Neutrophil (primary cell): ENCODE results near the gene KIF13A.
A peak's percentile ranks its signal among the peaks of the same experiment; 100 is the strongest.

ENCODE experiments used
- H3K27ac ChIP-seq: fragments of 200-600 bp; sonication (generic); 2 replicates; pipeline ENCODE4 v1.5.1; 2016; ENCODE audit warnings: mild to moderate bottlenecking, moderate library complexity
- H3K27me3 ChIP-seq: fragments of 200-600 bp; sonication (generic); 2 replicates; pipeline ENCODE4 v1.6.0; 2016; ENCODE audit warnings: mild to moderate bottlenecking
- H3K36me3 ChIP-seq: fragments of 200-600 bp; sonication (generic); 2 replicates; pipeline ENCODE4 v1.5.1; 2017
- H3K4me1 ChIP-seq, 2 experiments: fragments of 200-600 bp in 1 of 2; sonication (generic) in 1 of 2; 1 replicate in 1 of 2; 2 replicates in 1 of 2; pipeline versions ENCODE4 v1.5.1 to v1.6.1; 2013 to 2016; ENCODE audit warnings: low read depth in 1 of 2, low read length in 1 of 2, mild to moderate bottlenecking in 1 of 2, moderate library complexity in 1 of 2; ENCODE audit not compliant: control insufficient read depth in 1 of 2, insufficient read depth in 1 of 2
- H3K4me3 ChIP-seq, 2 experiments: fragments of 200-600 bp in 1 of 2; sonication (generic) in 1 of 2; 1 replicate in 1 of 2; 2 replicates in 1 of 2; pipeline ENCODE4 v1.5.1; 2013 to 2016; ENCODE audit warnings: low read depth in 1 of 2, low read length in 1 of 2, mild to moderate bottlenecking in 1 of 2, moderate library complexity in 1 of 2
- H3K9me3 ChIP-seq: fragments of 200-600 bp; sonication (generic); 2 replicates; pipeline ENCODE4 v1.5.1; 2016
- TF ChIP-seq, protein P1 (sequence below): fragments of 200-600 bp; sonication (generic); IDR thresholded peaks from 2 replicates; pipeline ENCODE4 v1.5.1; 2016; ENCODE audit warnings: antibody characterized with exemption

The KIF13A gene

DNA sequence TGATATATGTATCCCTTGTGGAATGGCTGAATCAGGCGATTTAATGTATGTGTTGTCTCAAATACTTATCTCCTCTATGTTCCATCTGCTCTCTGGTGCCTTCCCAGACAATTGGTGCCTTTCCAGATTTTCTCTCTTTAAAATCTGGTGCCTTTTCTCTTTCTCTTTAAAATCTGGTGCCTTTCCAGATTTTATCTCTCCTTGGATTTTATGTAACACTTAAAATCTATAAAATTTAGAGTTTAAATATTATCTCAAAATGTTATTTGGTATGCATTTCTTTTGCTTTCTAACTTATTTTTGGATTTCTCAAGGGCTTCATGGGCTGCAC lies 116.3 kb downstream of the KIF13A start:
- H3K27ac ChIP-seq, result no peak overlapping the region
- no peaks in the 10 kb centered on the region for H3K27me3 ChIP-seq
- peaks cover 10 to 12% of the 10 kb centered on the region in 2 experiments for H3K4me1 ChIP-seq
- TF ChIP-seq, protein P1, sequence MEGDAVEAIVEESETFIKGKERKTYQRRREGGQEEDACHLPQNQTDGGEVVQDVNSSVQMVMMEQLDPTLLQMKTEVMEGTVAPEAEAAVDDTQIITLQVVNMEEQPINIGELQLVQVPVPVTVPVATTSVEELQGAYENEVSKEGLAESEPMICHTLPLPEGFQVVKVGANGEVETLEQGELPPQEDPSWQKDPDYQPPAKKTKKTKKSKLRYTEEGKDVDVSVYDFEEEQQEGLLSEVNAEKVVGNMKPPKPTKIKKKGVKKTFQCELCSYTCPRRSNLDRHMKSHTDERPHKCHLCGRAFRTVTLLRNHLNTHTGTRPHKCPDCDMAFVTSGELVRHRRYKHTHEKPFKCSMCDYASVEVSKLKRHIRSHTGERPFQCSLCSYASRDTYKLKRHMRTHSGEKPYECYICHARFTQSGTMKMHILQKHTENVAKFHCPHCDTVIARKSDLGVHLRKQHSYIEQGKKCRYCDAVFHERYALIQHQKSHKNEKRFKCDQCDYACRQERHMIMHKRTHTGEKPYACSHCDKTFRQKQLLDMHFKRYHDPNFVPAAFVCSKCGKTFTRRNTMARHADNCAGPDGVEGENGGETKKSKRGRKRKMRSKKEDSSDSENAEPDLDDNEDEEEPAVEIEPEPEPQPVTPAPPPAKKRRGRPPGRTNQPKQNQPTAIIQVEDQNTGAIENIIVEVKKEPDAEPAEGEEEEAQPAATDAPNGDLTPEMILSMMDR, result no peak
- H3K9me3 ChIP-seq, result no peaks in the 10 kb centered on the region
- H3K4me3 ChIP-seq, result no peak overlapping the region
- H3K36me3 ChIP-seq, result peaks cover 19% of the 10 kb centered on the region

DNA sequence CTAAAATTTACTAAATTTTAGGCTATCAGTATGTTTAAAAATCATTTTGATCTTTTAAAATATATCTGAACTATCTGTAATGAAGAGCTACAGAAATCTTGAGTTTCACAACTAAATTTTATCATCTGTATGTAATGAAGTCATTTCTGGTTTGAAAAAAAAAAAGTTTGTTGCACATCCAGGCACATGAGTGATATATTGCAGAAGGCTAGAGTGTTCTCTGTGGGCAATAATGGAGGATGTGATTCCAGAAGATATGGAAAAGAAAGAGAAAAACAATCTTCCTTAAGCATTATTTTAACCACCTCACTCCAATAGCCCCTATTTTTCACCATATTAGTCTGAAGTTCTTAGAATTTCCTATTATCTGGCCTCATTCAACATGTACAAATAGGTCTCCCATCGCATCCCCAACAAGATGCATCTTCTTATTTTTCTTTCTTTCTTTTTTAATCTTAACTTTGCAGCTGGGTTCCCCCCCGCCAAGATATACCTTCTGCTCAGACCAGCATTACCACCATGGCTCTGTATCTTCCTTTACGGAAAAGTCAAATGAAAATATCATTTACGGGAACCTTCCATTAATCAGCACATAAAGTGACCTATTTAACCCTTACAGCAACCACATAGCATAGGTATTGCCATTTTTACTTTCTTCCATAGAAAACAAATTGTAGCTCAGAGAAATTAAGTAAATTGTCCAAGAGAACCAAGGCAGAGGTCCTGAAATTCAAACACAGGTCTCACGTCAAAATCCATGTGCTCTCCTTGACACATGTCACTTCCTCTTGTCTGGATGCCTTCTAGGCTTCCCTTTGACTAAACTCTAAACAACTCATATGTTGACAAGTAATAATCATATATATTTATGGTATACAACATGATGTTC lies 116.9 kb downstream of the KIF13A start:
- no peaks in the 10 kb centered on the region for H3K9me3 ChIP-seq
- H3K36me3 ChIP-seq, result peaks cover 23% of the 10 kb centered on the region
- TF ChIP-seq, protein P1, result no peak
- H3K27me3 ChIP-seq, result no peaks in the 10 kb centered on the region
- no peak overlapping the region for H3K4me3 ChIP-seq
- H3K27ac ChIP-seq, result peak overlapping the region; percentile 57
- H3K4me1 ChIP-seq, result peaks cover 10 to 12% of the 10 kb centered on the region in 2 experiments

DNA sequence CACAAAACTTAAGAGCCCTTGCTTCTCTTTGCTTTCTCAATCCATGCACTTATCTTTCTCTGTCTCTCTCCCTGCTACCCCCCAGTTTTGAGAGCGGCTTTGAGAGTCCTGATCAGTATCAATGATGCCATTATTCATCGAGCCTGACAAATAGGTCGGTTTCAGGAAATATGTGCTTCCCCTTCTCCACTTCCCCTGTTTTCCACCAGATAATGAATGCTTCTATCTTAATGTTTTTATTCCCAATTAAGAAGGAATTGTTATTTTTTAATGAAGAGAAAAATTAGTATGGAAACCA lies 117.7 kb downstream of the KIF13A start:
- peak overlapping the region; percentile 57 for H3K27ac ChIP-seq
- H3K36me3 ChIP-seq, result peaks cover 24% of the 10 kb centered on the region
- no peaks in the 10 kb centered on the region for H3K9me3 ChIP-seq
- TF ChIP-seq, protein P1, result no peak
- H3K4me1 ChIP-seq, result peaks cover 10 to 12% of the 10 kb centered on the region in 2 experiments
- no peak overlapping the region for H3K4me3 ChIP-seq
- no peaks in the 10 kb centered on the region for H3K27me3 ChIP-seq

DNA sequence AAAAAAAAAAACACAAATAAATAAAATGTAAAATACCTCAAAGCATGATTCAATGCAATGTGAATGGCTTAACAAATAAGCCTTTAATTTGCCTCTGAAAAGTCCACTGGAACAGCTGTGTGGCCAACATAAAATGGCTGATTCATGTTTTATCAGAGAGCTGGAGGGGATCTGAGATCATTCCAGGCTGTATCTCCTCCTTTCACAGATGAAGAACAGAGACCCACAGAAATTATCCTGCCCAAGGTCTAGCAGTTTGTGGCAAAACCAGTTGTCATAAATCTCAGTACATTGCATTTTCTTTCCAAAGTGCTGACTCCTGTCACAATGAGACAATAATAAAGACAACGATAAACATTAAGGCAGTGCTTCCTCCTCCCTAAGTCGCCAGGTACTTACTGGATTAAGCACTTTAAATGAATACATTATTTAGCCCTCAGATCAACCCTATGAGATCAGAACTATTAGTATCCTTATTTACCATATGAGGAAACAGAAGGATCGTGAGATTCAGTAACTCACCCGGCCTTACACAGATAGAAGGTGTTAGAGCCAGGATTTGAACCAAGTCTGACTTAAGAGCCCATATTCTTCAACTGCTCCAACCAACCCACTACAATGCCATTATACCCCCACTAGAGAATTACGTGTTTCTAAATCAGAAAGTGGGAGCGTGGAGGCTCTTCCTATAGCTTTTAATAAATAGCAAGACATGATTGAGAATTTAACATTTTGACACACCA lies 118.3 kb downstream of the KIF13A start:
- Histone ChIP-seq H3K4me1 (peaks cover 10 to 12% of the 10 kb centered on the region in 2 experiments), H3K27me3 (no peaks in the 10 kb centered on the region), H3K36me3 (peaks cover 24% of the 10 kb centered on the region), H3K27ac (peak overlapping the region; percentile 57), H3K9me3 (no peaks in the 10 kb centered on the region), H3K4me3 (no peak overlapping the region)
- TF ChIP-seq, protein P1, result no peak

DNA sequence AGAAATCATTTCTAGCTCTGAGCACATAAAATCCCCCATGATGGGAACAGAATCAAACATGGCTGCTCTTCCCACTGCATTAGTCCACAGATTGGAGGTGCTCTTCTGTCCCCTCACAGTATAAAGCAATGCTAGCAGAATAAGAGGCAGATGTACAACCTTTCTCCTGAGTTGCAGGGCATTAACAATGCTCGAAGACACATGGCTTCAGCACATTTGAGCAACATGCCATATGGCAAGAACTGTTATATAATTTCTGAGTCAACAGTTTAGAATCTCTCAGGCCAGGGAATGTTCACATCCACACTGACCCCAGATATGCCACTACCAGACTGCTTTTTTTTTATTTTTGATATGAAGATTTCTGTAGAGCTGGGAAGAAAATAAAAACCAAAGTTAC lies 119.6 kb downstream of the KIF13A start:
- TF ChIP-seq, protein P1, result no peak
- Histone ChIP-seq H3K4me1 (peaks cover 10 to 12% of the 10 kb centered on the region in 2 experiments), H3K27me3 (no peaks in the 10 kb centered on the region), H3K9me3 (no peaks in the 10 kb centered on the region), H3K27ac (no peak overlapping the region), H3K36me3 (peaks cover 20% of the 10 kb centered on the region), H3K4me3 (no peak overlapping the region)
